GM12873 (cell line): ENCODE data around the gene ZNF653.

Experiments used
- CTCF ChIP-seq: IDR thresholded peaks from 2 replicates; pipeline ENCODE4 v1.5.1; 2012; ENCODE audit warnings: low read depth, mild to moderate bottlenecking, moderate library complexity, low read length, control low read depth; ENCODE audit not compliant: insufficient read depth; ENCODE audit errors: missing control alignments

ZNF653 gene

GRCh38 chr19:11505504-11506100 is at the start of gene ZNF653:
Gene ZNF653 (minus strand): TSS chr19:11505839. CDS start chr19:11505786, 53 bp downstream.
- TF ChIP-seq CTCF, result no peak

GRCh38 chr19:11555246-11555645 is 49.6 kb upstream of the ZNF653 start:
- TF ChIP-seq CTCF, result no peak

GRCh38 chr19:11554160-11554559 is 48.5 kb upstream of the ZNF653 start:
- no peak for TF ChIP-seq CTCF

DNA sequence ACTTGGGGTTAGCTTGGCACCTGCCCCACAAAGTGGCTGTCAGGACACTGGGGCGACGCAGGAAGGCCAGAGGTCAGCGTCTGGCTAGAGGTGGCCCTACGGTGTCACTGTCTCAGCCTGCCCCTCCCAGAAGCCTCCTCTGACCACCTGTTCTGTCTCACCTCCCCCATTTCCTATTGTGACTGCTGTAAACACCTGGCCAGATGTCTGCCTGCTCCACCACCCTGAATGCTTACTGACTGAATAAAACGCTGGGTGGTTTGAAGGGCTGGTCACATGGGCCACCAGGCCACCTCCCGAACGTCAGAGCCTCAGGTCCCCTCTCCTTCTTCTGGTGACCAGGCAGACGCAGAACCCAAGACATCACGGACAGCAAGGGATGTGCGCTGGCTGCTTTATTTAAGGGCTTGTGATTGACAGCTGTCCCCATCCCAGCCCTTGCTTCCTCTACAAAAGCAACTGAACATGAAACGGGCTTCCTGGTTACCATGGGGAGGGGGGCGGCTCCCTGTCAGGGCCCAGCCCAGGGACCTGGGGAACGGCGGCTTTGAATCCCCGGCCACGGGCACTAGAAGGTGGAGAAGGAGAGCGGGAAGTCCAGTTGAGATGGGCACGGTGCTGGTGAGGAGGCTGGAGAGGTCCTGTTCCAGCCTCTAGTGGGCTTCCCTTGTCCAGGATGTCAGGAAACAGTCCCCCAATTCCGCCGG is 47.2 kb upstream of the ZNF653 start:
- TF ChIP-seq CTCF, result no peak

GRCh38 chr19:11551603-11552235 is 46.1 kb upstream of the ZNF653 start:
- peak; percentile 54 for TF ChIP-seq CTCF

- no peak for TF ChIP-seq CTCF
These were observed 44.6 kb upstream of the ZNF653 start for GRCh38 chr19:11550265-11550664.

DNA sequence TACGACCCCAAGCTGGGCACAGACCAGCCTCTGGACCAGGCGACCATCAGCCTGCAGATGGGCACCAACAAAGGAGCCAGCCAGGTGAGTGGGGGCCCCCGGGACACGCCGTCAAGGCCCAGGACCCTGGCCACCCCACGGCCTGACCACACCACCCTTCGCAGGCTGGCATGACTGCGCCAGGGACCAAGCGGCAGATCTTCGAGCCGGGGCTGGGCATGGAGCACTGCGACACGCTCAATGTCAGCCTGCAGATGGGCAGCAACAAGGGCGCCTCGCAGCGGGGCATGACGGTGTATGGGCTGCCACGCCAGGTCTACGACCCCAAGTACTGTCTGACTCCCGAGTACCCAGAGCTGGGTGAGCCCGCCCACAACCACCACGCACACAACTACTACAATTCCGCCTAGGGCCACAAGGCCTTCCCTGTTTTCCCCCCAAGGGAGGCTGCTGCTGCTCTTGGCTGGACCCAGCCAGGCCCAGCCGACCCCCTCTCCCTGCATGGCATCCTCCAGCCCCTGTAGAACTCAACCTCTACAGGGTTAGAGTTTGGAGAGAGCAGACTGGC is 43.8 kb upstream of the ZNF653 start:
- no peak for TF ChIP-seq CTCF
